Neuronal stem cell (in vitro differentiated cells): ENCODE results near the gene USPL1.
A peak's percentile ranks its signal among the peaks of the same experiment; 100 is the strongest.

Experiments used
- DNase-seq: peaks from one replicate; pipeline ENCODE4 v3.0.0-alpha.2; 2013; ENCODE audit warnings: low spot score
- H2AFZ ChIP-seq: one replicate; pipeline ENCODE4 v1.6.1; 2013; ENCODE audit warnings: mild to moderate bottlenecking, low read length, inconsistent platforms
- H2AK5ac ChIP-seq: 2 replicates; pipeline ENCODE4 v1.6.1; 2013; ENCODE audit warnings: low read depth, mild to moderate bottlenecking, inconsistent platforms, low read length, moderate library complexity, mixed read lengths
- H2BK120ac ChIP-seq: 2 replicates; pipeline ENCODE4 v1.6.1; 2013; ENCODE audit warnings: low read depth, mild to moderate bottlenecking, inconsistent platforms, low read length, moderate library complexity, mixed read lengths
- H2BK12ac ChIP-seq: one replicate; pipeline ENCODE4 v1.6.1; 2013; ENCODE audit warnings: low read length, inconsistent platforms
- H2BK15ac ChIP-seq: 2 replicates; pipeline ENCODE4 v1.6.1; 2013; ENCODE audit warnings: mild to moderate bottlenecking, low read length, inconsistent platforms, mixed read lengths
- H2BK5ac ChIP-seq: one replicate; pipeline ENCODE4 v1.6.1; 2013; ENCODE audit warnings: inconsistent platforms, mild to moderate bottlenecking, low read length, moderate library complexity
- H3K14ac ChIP-seq: one replicate; pipeline ENCODE4 v1.6.1; 2013; ENCODE audit warnings: low read length, inconsistent platforms
- H3K18ac ChIP-seq: 2 replicates; pipeline ENCODE4 v1.6.1; 2013; ENCODE audit warnings: low read length, inconsistent platforms
- H3K23ac ChIP-seq: 2 replicates; pipeline ENCODE4 v1.6.1; 2013; ENCODE audit warnings: low read depth, mild to moderate bottlenecking, mixed read lengths, low read length, inconsistent platforms; ENCODE audit not compliant: poor library complexity
- H3K27ac ChIP-seq: replicated peaks from 3 replicates; pipeline ENCODE4 v1.5.1; 2013; ENCODE audit warnings: low read length, inconsistent platforms
- H3K27me3 ChIP-seq, 3 experiments: 2 replicates each; pipeline ENCODE4 v1.6.1; 2013; ENCODE audit warnings: low read length in 3 of 3, mild to moderate bottlenecking in 2 of 3, inconsistent platforms in 1 of 3, low read depth in 1 of 3, mixed read lengths in 1 of 3, moderate library complexity in 1 of 3; ENCODE audit not compliant: control insufficient read depth in 3 of 3, insufficient read depth in 3 of 3
- H3K36me3 ChIP-seq, 2 donors: replicated peaks in 1 of 2; 2 replicates each; pipeline ENCODE4 v1.6.1; 2013; ENCODE audit warnings: low read length in 2 of 2; ENCODE audit not compliant: control insufficient read depth in 2 of 2, insufficient read depth in 2 of 2
- H3K4ac ChIP-seq: 2 replicates; pipeline ENCODE4 v1.6.1; 2013; ENCODE audit warnings: inconsistent platforms, mild to moderate bottlenecking, low read length, moderate library complexity
- H3K4me1 ChIP-seq, 2 donors: 1 replicate in 1 of 2; 2 replicates in 1 of 2; pipeline ENCODE4 v1.6.1; 2013; ENCODE audit warnings: low read length in 2 of 2, low read depth in 1 of 2; ENCODE audit not compliant: control insufficient read depth in 2 of 2, insufficient read depth in 1 of 2
- H3K4me2 ChIP-seq: one replicate; pipeline ENCODE4 v1.6.1; 2013; ENCODE audit warnings: mild to moderate bottlenecking, low read length, inconsistent platforms; ENCODE audit not compliant: insufficient read depth, poor library complexity, severe bottlenecking
- H3K4me3 ChIP-seq, 2 donors: 2 replicates each; pipeline ENCODE4 v1.5.1; 2013; ENCODE audit warnings: low read length in 2 of 2, mild to moderate bottlenecking in 2 of 2, inconsistent platforms in 1 of 2, moderate library complexity in 1 of 2
- H3K79me1 ChIP-seq: one replicate; pipeline ENCODE4 v1.6.1; 2013; ENCODE audit warnings: low read depth, mild to moderate bottlenecking, inconsistent platforms, low read length, moderate library complexity
- H3K9ac ChIP-seq: one replicate; pipeline ENCODE4 v1.6.1; 2013; ENCODE audit warnings: mild to moderate bottlenecking, low read depth, low read length, inconsistent platforms; ENCODE audit not compliant: poor library complexity
- H3K9me3 ChIP-seq, 2 donors: replicated peaks in 1 of 2; 2 replicates each; pipeline versions ENCODE3 to v1.6.1; 2013; ENCODE audit warnings: low read length in 2 of 2, mild to moderate bottlenecking in 2 of 2, inconsistent platforms in 1 of 2, low read depth in 1 of 2, mixed read lengths in 1 of 2, moderate library complexity in 1 of 2; ENCODE audit not compliant: control insufficient read depth in 2 of 2, insufficient read depth in 1 of 2
- H4K8ac ChIP-seq: one replicate; pipeline ENCODE4 v1.6.1; 2013; ENCODE audit warnings: low read depth, mild to moderate bottlenecking, inconsistent platforms, low read length, moderate library complexity
- H4K91ac ChIP-seq: one replicate; pipeline ENCODE4 v1.6.1; 2013; ENCODE audit warnings: low read length, low read depth, mild to moderate bottlenecking, inconsistent platforms; ENCODE audit not compliant: poor library complexity
- WGBS, 2 donors: extraction: QIAGEN DNeasy Blood & Tissue Kit; methylation state at CpG; one replicate each; pipeline ENCODE4 v1.1.7; 2013; ENCODE audit warnings: missing lambda C conversion rate in 2 of 2, mixed read lengths in 1 of 2; ENCODE audit not compliant: insufficient read length in 2 of 2, insufficient replicate concordance in 1 of 2; ENCODE audit errors: extremely low coverage in 2 of 2; 5-methylcytosine and 5-hydroxymethylcytosine counted together

Gene USPL1

GRCh38 chr13:30689752-30690151 is 72.0 kb downstream of the USPL1 start:
- no peak overlapping the region for H4K91ac ChIP-seq
- H3K18ac ChIP-seq: no peak overlapping the region
- peak overlapping the region; percentile 58 for H2AK5ac ChIP-seq
- no peaks in the 10 kb centered on the region for H3K79me1 ChIP-seq
- H3K27ac ChIP-seq: no peak overlapping the region
- no peak overlapping the region for H2BK12ac ChIP-seq
- H2BK15ac ChIP-seq: no peak overlapping the region
- H3K4me3 ChIP-seq: no peak overlapping the region
- H3K4me1 ChIP-seq: peaks cover 0 to 2% of the 10 kb centered on the region in 2 donors
- no peak overlapping the region for H2BK120ac ChIP-seq
- H3K14ac ChIP-seq: no peak overlapping the region
- no peak overlapping the region for H3K9ac ChIP-seq
- no CpG with 5 or more reads among the region's 14 CpGs for WGBS, 2 donors
- peak overlapping the region; percentile 6 for H2AFZ ChIP-seq
- H3K9me3 ChIP-seq: peaks cover 0 to 5% of the 10 kb centered on the region in 2 donors
- no peak overlapping the region for H4K8ac ChIP-seq
- H3K36me3 ChIP-seq: no peaks in the 10 kb centered on the region
- H3K23ac ChIP-seq: no peak overlapping the region
- no peaks in the 10 kb centered on the region for H3K27me3 ChIP-seq
- no peak overlapping the region for H3K4me2 ChIP-seq
- no peak overlapping the region for H2BK5ac ChIP-seq
- no peak overlapping the region for H3K4ac ChIP-seq
- DNase-seq: no peak

GRCh38 chr13:30690282-30691188 is 72.8 kb downstream of the USPL1 start:
- no peak overlapping the region for H2BK5ac ChIP-seq
- H4K91ac ChIP-seq: no peak overlapping the region
- no peak overlapping the region for H4K8ac ChIP-seq
- H3K4me3 ChIP-seq: no peak overlapping the region
- H3K4me2 ChIP-seq: no peak overlapping the region
- H3K14ac ChIP-seq: no peak overlapping the region
- no peak overlapping the region for H2AK5ac ChIP-seq
- no peaks in the 10 kb centered on the region for H3K27me3 ChIP-seq
- no CpG with 5 or more reads among the region's 21 CpGs for WGBS, 2 donors
- no peak overlapping the region for H2BK15ac ChIP-seq
- H3K79me1 ChIP-seq: no peaks in the 10 kb centered on the region
- H3K9ac ChIP-seq: peak overlapping the region; percentile 12
- H2BK12ac ChIP-seq: no peak overlapping the region
- no peaks in the 10 kb centered on the region for H3K36me3 ChIP-seq
- no peak overlapping the region for H2BK120ac ChIP-seq
- peak overlapping the region; percentile 6 for H2AFZ ChIP-seq
- no peak overlapping the region for H3K4ac ChIP-seq
- H3K23ac ChIP-seq: no peak overlapping the region
- H3K27ac ChIP-seq: no peak overlapping the region
- no peak overlapping the region for H3K18ac ChIP-seq
- DNase-seq: no peak
- H3K9me3 ChIP-seq: peaks cover 0 to 5% of the 10 kb centered on the region in 2 donors
- H3K4me1 ChIP-seq: peaks cover 0 to 2% of the 10 kb centered on the region in 2 donors

- Histone ChIP-seq H2BK15ac (no peak overlapping the region), H2BK12ac (no peak overlapping the region), H3K18ac (no peak overlapping the region), H3K27ac (no peak overlapping the region), H2AK5ac (no peak overlapping the region), H3K9ac (no peak overlapping the region), H3K23ac (no peak overlapping the region), H2BK120ac (no peak overlapping the region), H3K36me3 (no peaks in the 10 kb centered on the region), H4K8ac (no peak overlapping the region), H3K14ac (no peak overlapping the region), H3K27me3 (no peaks in the 10 kb centered on the region), H2AFZ (no peak overlapping the region), H4K91ac (no peak overlapping the region), H3K9me3 (peaks cover 0 to 5% of the 10 kb centered on the region in 2 donors), H3K79me1 (no peaks in the 10 kb centered on the region), H2BK5ac (no peak overlapping the region), H3K4me2 (no peak overlapping the region), H3K4ac (no peak overlapping the region), H3K4me3 (no peak overlapping the region), H3K4me1 (peaks cover 2% of the 10 kb centered on the region in 2 donors)
- no peak for DNase-seq
- WGBS, 2 donors: no CpG with 5 or more reads among the region's 1 CpG
Observed at GRCh38 chr13:30692113-30692512, 74.4 kb downstream of the USPL1 start.

GRCh38 chr13:30696278-30697176 is 78.8 kb downstream of the USPL1 start:
- Histone ChIP-seq H3K9ac (no peak overlapping the region), H2BK15ac (no peak overlapping the region), H2BK5ac (no peak overlapping the region), H3K27ac (no peak overlapping the region), H3K23ac (no peak overlapping the region), H3K18ac (no peak overlapping the region), H3K36me3 (no peaks in the 10 kb centered on the region), H2BK12ac (no peak overlapping the region), H3K79me1 (no peaks in the 10 kb centered on the region), H2AFZ (peak overlapping the region; percentile 82), H3K4me1 (peaks cover 0 to 7% of the 10 kb centered on the region in 2 donors), H2BK120ac (no peak overlapping the region), H3K9me3 (no peaks in the 10 kb centered on the region), H4K91ac (no peak overlapping the region), H3K14ac (no peak overlapping the region), H3K4ac (no peak overlapping the region), H2AK5ac (no peak overlapping the region), H4K8ac (no peak overlapping the region), H3K4me3 (no peak overlapping the region), H3K27me3 (no peaks in the 10 kb centered on the region), H3K4me2 (no peak overlapping the region)
- DNase-seq: no peak
- WGBS, 2 donors: no CpG with 5 or more reads among the region's 11 CpGs
